ENCODE data around the gene DPYD. TPM values are rescaled to one million over a fixed set of nuclear protein-coding genes. Genes with fewer than 3 reads are reported as not detected.

DPYD gene
- total RNA-seq, 2 experiments from 2014 or later = 34.4 to 35.9 TPM

DNA sequence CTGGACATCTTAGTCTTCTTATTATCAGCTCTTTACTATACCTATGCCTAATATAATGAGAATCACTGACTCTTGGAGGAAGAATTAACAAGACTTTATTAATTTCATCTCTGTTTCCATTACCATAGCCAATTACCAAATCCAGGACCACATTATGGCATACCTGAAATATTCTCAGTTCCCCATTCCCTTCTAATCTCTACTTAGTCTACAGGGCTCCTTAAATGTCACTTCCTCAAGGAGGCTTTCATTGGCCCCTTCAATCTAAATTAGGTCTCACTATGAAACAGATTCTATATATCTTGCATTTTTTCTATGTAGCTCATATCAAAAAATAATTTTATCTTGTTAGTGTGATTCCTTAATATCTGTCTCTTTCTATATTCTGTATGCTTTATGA, 828.0 kb downstream of the DPYD start:
- Mint-ChIP-seq H3K27ac (no peak overlapping the region), H3K36me3 (ENCODE audit: low read depth) (peaks cover 43% of the 10 kb centered on the region), H3K4me3 (no peak overlapping the region), H3K27me3 (no peaks in the 10 kb centered on the region), H3K4me1 (ENCODE audit: low read depth) (no peaks in the 10 kb centered on the region), H3K9me3 (no peaks in the 10 kb centered on the region)
- DNase-seq (no peak), ATAC-seq (ENCODE audit: poor library complexity) (no peak)
- Histone ChIP-seq H3K4me3 (ENCODE audit: low read length) (no peak overlapping the region), H3K27me3 (ENCODE audit: control insufficient read depth in 1 of 2, insufficient read depth in 2 of 2, low read length in 2 of 2) (no peaks in the 10 kb centered on the region), H3K4me1 (ENCODE audit: insufficient read depth, low read length) (no peaks in the 10 kb centered on the region), H3K27ac (ENCODE audit: low read depth in 1 of 2, low read length in 2 of 2) (no peak overlapping the region), H3K36me3 (ENCODE audit: insufficient read depth, low read length) (peaks cover 23% of the 10 kb centered on the region), H3K9me3 (ENCODE audit: control insufficient read depth in 1 of 2, insufficient read depth in 1 of 2, low read length in 2 of 2) (no peaks in the 10 kb centered on the region)
- intact Hi-C loops (cut with DNase I, micrococcal nuclease) = no loop called here
- POLR2A ChIA-PET = no interaction called here
- CTCF ChIA-PET = no interaction called here
- TF ChIP-seq, protein P1, sequence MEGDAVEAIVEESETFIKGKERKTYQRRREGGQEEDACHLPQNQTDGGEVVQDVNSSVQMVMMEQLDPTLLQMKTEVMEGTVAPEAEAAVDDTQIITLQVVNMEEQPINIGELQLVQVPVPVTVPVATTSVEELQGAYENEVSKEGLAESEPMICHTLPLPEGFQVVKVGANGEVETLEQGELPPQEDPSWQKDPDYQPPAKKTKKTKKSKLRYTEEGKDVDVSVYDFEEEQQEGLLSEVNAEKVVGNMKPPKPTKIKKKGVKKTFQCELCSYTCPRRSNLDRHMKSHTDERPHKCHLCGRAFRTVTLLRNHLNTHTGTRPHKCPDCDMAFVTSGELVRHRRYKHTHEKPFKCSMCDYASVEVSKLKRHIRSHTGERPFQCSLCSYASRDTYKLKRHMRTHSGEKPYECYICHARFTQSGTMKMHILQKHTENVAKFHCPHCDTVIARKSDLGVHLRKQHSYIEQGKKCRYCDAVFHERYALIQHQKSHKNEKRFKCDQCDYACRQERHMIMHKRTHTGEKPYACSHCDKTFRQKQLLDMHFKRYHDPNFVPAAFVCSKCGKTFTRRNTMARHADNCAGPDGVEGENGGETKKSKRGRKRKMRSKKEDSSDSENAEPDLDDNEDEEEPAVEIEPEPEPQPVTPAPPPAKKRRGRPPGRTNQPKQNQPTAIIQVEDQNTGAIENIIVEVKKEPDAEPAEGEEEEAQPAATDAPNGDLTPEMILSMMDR (IDR thresholded peaks at IDR 0.05) = no peak

- TF ChIP-seq, protein P1 (IDR thresholded peaks at IDR 0.05) = no peak
- ATAC-seq (ENCODE audit: poor library complexity) = no peak
- H3K27ac ChIP-seq (ENCODE audit: low read depth in 1 of 2, low read length in 2 of 2) = no peak overlapping the region
- Mint-ChIP-seq H3K4me3 (no peak overlapping the region), H3K4me1 (ENCODE audit: low read depth) (no peaks in the 10 kb centered on the region), H3K36me3 (ENCODE audit: low read depth) (peaks cover 39% of the 10 kb centered on the region), H3K27ac (no peak overlapping the region), H3K9me3 (no peaks in the 10 kb centered on the region), H3K27me3 (no peaks in the 10 kb centered on the region)
- no peak for DNase-seq
- ChIA-PET CTCF (no interaction called here), POLR2A (no interaction called here)
- H3K4me3 ChIP-seq (ENCODE audit: low read length) = no peak overlapping the region
- peaks cover 11% of the 10 kb centered on the region for H3K36me3 ChIP-seq (ENCODE audit: insufficient read depth, low read length)
- intact Hi-C loops (cut with DNase I, micrococcal nuclease) = no loop called here
- no peaks in the 10 kb centered on the region for H3K4me1 ChIP-seq (ENCODE audit: insufficient read depth, low read length)
- no peaks in the 10 kb centered on the region for H3K27me3 ChIP-seq (ENCODE audit: control insufficient read depth in 1 of 2, insufficient read depth in 2 of 2, low read length in 2 of 2)
- H3K9me3 ChIP-seq (ENCODE audit: control insufficient read depth in 1 of 2, insufficient read depth in 1 of 2, low read length in 2 of 2) = no peaks in the 10 kb centered on the region
These were observed 829.2 kb downstream of the DPYD start for GRCh38 chr1:97091679-97092078.

DNA sequence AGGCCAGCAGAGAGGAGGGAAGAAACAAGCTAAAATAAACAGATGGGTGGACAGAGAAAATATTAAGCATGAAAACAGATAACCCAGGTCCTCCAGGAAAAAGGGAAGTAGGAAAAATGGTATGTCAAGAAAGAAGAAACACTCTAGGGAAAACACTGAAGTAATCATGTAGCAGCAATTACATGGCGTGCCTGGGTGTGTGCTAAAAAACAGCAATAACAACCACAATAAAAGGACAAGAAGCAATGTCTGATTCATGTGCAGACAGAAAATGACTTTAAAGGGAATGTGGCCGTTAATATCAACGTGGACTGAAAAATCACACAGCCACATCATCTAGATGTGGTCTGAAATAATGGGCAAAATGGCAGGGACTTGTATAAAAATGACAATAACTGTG, 829.6 kb downstream of the DPYD start:
- TF ChIP-seq, protein P1 (IDR thresholded peaks at IDR 0.05) = no peak
- no peak overlapping the region for H3K27ac ChIP-seq (ENCODE audit: low read depth in 1 of 2, low read length in 2 of 2)

More for the DNA sequence above, 829.6 kb downstream of the DPYD start:
- no peaks in the 10 kb centered on the region for H3K9me3 ChIP-seq (ENCODE audit: control insufficient read depth in 1 of 2, insufficient read depth in 1 of 2, low read length in 2 of 2)
- POLR2A ChIA-PET = no interaction called here
- ATAC-seq (ENCODE audit: poor library complexity) (no peak), DNase-seq (no peak)
- H3K27me3 ChIP-seq (ENCODE audit: control insufficient read depth in 1 of 2, insufficient read depth in 2 of 2, low read length in 2 of 2) = no peaks in the 10 kb centered on the region
- no peaks in the 10 kb centered on the region for H3K27me3 Mint-ChIP-seq
- H3K27ac Mint-ChIP-seq = no peak overlapping the region
- no peaks in the 10 kb centered on the region for H3K4me1 Mint-ChIP-seq (ENCODE audit: low read depth)
- H3K36me3 Mint-ChIP-seq (ENCODE audit: low read depth) = peaks cover 35% of the 10 kb centered on the region
- no peaks in the 10 kb centered on the region for H3K9me3 Mint-ChIP-seq
- no peak overlapping the region for H3K4me3 Mint-ChIP-seq
- CTCF ChIA-PET = no interaction called here
- no peak overlapping the region for H3K4me3 ChIP-seq (ENCODE audit: low read length)
- H3K4me1 ChIP-seq (ENCODE audit: insufficient read depth, low read length) = no peaks in the 10 kb centered on the region
- intact Hi-C loops (cut with DNase I, micrococcal nuclease) = no loop called here
- H3K36me3 ChIP-seq (ENCODE audit: insufficient read depth, low read length) = peaks cover 10% of the 10 kb centered on the region

Measured in CD4-positive, alpha-beta T cell (primary cell).